ENCODE data around the gene ANKRD65. TPM values are rescaled to one million over a fixed set of nuclear protein-coding genes. Genes with fewer than 3 reads are reported as not detected.

The ANKRD65 gene
- total and polyA plus RNA-seq, 2 experiments from 2014 or later = 2.1 to 5.5 TPM

GRCh38 chr1:1391225-1391624 lies 29.9 kb downstream of the ANKRD65 start:
- Histone ChIP-seq H3K4me3 (no peak overlapping the region), H3K27me3 (no peaks in the 10 kb centered on the region), H4K20me1 (ENCODE audit: insufficient read depth, poor library complexity, severe bottlenecking) (peaks cover 8% of the 10 kb centered on the region), H3K36me3 (replicated peaks; ENCODE audit: insufficient read depth, low read depth) (no peaks in the 10 kb centered on the region), H3K27ac (no peak overlapping the region), H3K9me2 (replicated peaks; ENCODE audit: insufficient read depth) (no peaks in the 10 kb centered on the region), H3K9me3 (ENCODE audit: low read depth) (no peaks in the 10 kb centered on the region), H2AFZ (no peak overlapping the region), H3K79me2 (peaks cover 48% of the 10 kb centered on the region), H3K4me2 (no peak overlapping the region), H3K4me1 (ENCODE audit: insufficient read depth) (no peaks in the 10 kb centered on the region)
- TF ChIP-seq EZH2phosphoT487 (IDR thresholded peaks at IDR 0.05; ENCODE audit: low read depth, severe bottlenecking, unreplicated experiment) (no peak), CTCF (IDR thresholded peaks at IDR 0.05; ENCODE audit: poor library complexity) (no peak), EZH2 (IDR thresholded peaks at IDR 0.05; ENCODE audit: borderline replicate concordance) (no peak)
- DNase-seq (ENCODE audit: low spot score) = no peak
- WGBS (ENCODE audit: low lambda C conversion rate, missing lambda C conversion rate) = 98% methylated on average over 12 of the region's 12 CpGs

- H3K36me3 ChIP-seq (replicated peaks; ENCODE audit: insufficient read depth, low read depth) = no peaks in the 10 kb centered on the region
- H3K79me2 ChIP-seq = peaks cover 43% of the 10 kb centered on the region
- H3K27me3 ChIP-seq = no peaks in the 10 kb centered on the region
Observed at GRCh38 chr1:1390675-1391074, 30.4 kb downstream of the ANKRD65 start.

GRCh38 chr1:1388078-1388472 lies 33.0 kb downstream of the ANKRD65 start:
- no peaks in the 10 kb centered on the region for H3K4me1 ChIP-seq (ENCODE audit: insufficient read depth)
- peaks cover 4% of the 10 kb centered on the region for H4K20me1 ChIP-seq (ENCODE audit: insufficient read depth, poor library complexity, severe bottlenecking)
- H3K9me2 ChIP-seq (replicated peaks; ENCODE audit: insufficient read depth) = no peaks in the 10 kb centered on the region
- no peak overlapping the region for H3K27ac ChIP-seq
- H3K27me3 ChIP-seq = no peaks in the 10 kb centered on the region
- no peak overlapping the region for H2AFZ ChIP-seq
- H3K9me3 ChIP-seq (ENCODE audit: low read depth) = no peaks in the 10 kb centered on the region
- H3K36me3 ChIP-seq (replicated peaks; ENCODE audit: insufficient read depth, low read depth) = no peaks in the 10 kb centered on the region
- no peak for TF ChIP-seq EZH2phosphoT487 (IDR thresholded peaks at IDR 0.05; ENCODE audit: low read depth, severe bottlenecking, unreplicated experiment)
- no peak for TF ChIP-seq EZH2 (IDR thresholded peaks at IDR 0.05; ENCODE audit: borderline replicate concordance)
- TF ChIP-seq CTCF (IDR thresholded peaks at IDR 0.05; ENCODE audit: poor library complexity) = no peak
- no peak overlapping the region for H3K4me3 ChIP-seq
- DNase-seq (ENCODE audit: low spot score) = no peak
- over 99% methylated on average over 16 of the region's 16 CpGs for WGBS (ENCODE audit: low lambda C conversion rate, missing lambda C conversion rate)
- H3K79me2 ChIP-seq = peaks cover 20% of the 10 kb centered on the region
- no peak overlapping the region for H3K4me2 ChIP-seq

More at GRCh38 chr1:1390675-1391074, 30.4 kb downstream of the ANKRD65 start:
- H3K4me2 ChIP-seq = no peak overlapping the region
- TF ChIP-seq EZH2 (IDR thresholded peaks at IDR 0.05; ENCODE audit: borderline replicate concordance) (no peak), CTCF (IDR thresholded peaks at IDR 0.05; ENCODE audit: poor library complexity) (no peak), EZH2phosphoT487 (IDR thresholded peaks at IDR 0.05; ENCODE audit: low read depth, severe bottlenecking, unreplicated experiment) (no peak)
- H3K4me1 ChIP-seq (ENCODE audit: insufficient read depth) = no peaks in the 10 kb centered on the region
- 96% methylated on average over 12 of the region's 12 CpGs for WGBS (ENCODE audit: low lambda C conversion rate, missing lambda C conversion rate)
- H3K4me3 ChIP-seq = no peak overlapping the region
- no peaks in the 10 kb centered on the region for H3K9me2 ChIP-seq (replicated peaks; ENCODE audit: insufficient read depth)
- H3K9me3 ChIP-seq (ENCODE audit: low read depth) = no peaks in the 10 kb centered on the region
- no peak for DNase-seq (ENCODE audit: low spot score)
- H2AFZ ChIP-seq = no peak overlapping the region
- no peak overlapping the region for H3K27ac ChIP-seq
- peaks cover 8% of the 10 kb centered on the region for H4K20me1 ChIP-seq (ENCODE audit: insufficient read depth, poor library complexity, severe bottlenecking)

All from hepatocyte (in vitro differentiated cells).